HEK293T (cell line): ENCODE data around the gene SYF2.

Experiments used
- CTCF ChIA-PET: fragments of 350-600 bp; formaldehyde crosslinking; extraction: SDS; loops from one replicate; lab custom pipeline; 2021; ENCODE audit warnings: antibody characterized with exemption, inconsistent platforms; lab: Yijun Ruan, JAX
- POLR2A ChIA-PET: fragments of 350-600 bp; formaldehyde crosslinking; extraction: SDS; loops from one replicate; lab custom pipeline; 2020; ENCODE audit warnings: antibody characterized with exemption, inconsistent platforms; lab: Yijun Ruan, JAX
- DNase-seq: peaks from one replicate; pipeline ENCODE4 v3.0.0; 2012; ENCODE audit warnings: mixed read lengths; ENCODE audit errors: extremely low spot score
- ARNT ChIP-seq: fragments of 450-650 bp; IDR thresholded peaks from 2 replicates; pipeline ENCODE4 v1.6.1; 2017; ENCODE audit warnings: mild to moderate bottlenecking
- BHLHE40 ChIP-seq: fragments of 450-650 bp; IDR thresholded peaks from 2 replicates; pipeline ENCODE4 v1.6.1; 2016; ENCODE audit warnings: mild to moderate bottlenecking, moderate library complexity, borderline replicate concordance
- CTBP1 ChIP-seq: fragments of 450-650 bp; IDR thresholded peaks from 2 replicates; pipeline ENCODE4 v1.6.1; 2016; ENCODE audit warnings: borderline replicate concordance
- ELF4 ChIP-seq: fragments of 450-650 bp; IDR thresholded peaks from 2 replicates; pipeline ENCODE4 v1.6.1; 2017; ENCODE audit warnings: antibody characterized with exemption
- FOXA1 ChIP-seq: fragments of 450-650 bp; IDR thresholded peaks from 2 replicates; pipeline ENCODE4 v1.6.1; 2016; ENCODE audit warnings: mild to moderate bottlenecking
- FOXK2 ChIP-seq: fragments of 450-650 bp; IDR thresholded peaks from 2 replicates; pipeline ENCODE4 v1.6.1; 2016; ENCODE audit warnings: mild to moderate bottlenecking
- FOXM1 ChIP-seq: fragments of 450-650 bp; IDR thresholded peaks from 2 replicates; pipeline ENCODE4 v1.6.1; 2017; ENCODE audit warnings: mild to moderate bottlenecking, borderline replicate concordance
- HDGF ChIP-seq: fragments of 450-650 bp; IDR thresholded peaks from 2 replicates; pipeline ENCODE4 v1.6.1; 2017; ENCODE audit warnings: antibody characterized with exemption, borderline replicate concordance
- L3MBTL2 ChIP-seq: fragments of 450-650 bp; conservative IDR thresholded peaks from 2 replicates; pipeline ENCODE4 v1.6.1; 2016; ENCODE audit warnings: mild to moderate bottlenecking
- LEF1 ChIP-seq: fragments of 450-650 bp; IDR thresholded peaks from 2 replicates; pipeline ENCODE4 v1.6.1; 2017; ENCODE audit warnings: mild to moderate bottlenecking, borderline replicate concordance
- NFRKB ChIP-seq: fragments of 450-650 bp; IDR thresholded peaks from 2 replicates; pipeline ENCODE4 v1.6.1; 2016; ENCODE audit warnings: mild to moderate bottlenecking, moderate library complexity
- PKNOX1 ChIP-seq: fragments of 450-650 bp; IDR thresholded peaks from 2 replicates; pipeline ENCODE4 v1.6.1; 2016
- SP1 ChIP-seq: fragments of 450-650 bp; IDR thresholded peaks from 2 replicates; pipeline ENCODE4 v1.6.1; 2017
- SUZ12 ChIP-seq: fragments of 450-650 bp; IDR thresholded peaks from 2 replicates; pipeline ENCODE4 v1.6.1; 2016; ENCODE audit warnings: mild to moderate bottlenecking
- TARDBP ChIP-seq: fragments of 450-650 bp; IDR thresholded peaks from 2 replicates; pipeline ENCODE4 v1.6.1; 2016
- ZNF384 ChIP-seq: fragments of 450-650 bp; IDR thresholded peaks from 2 replicates; pipeline ENCODE4 v1.6.1; 2016

Gene SYF2

GRCh38 chr1:25209516-25209915, 22.8 kb downstream of the SYF2 start:
- ChIA-PET POLR2A (no interaction called here), CTCF (no interaction called here)
- no peak for DNase-seq
- TF ChIP-seq BHLHE40 (no peak), SUZ12 (no peak), ARNT (no peak), NFRKB (no peak), HDGF (no peak), FOXA1 (no peak), CTBP1 (no peak), PKNOX1 (no peak), FOXK2 (no peak), ELF4 (no peak), TARDBP (no peak), LEF1 (no peak), FOXM1 (no peak), ZNF384 (no peak), L3MBTL2 (no peak), SP1 (no peak)

DNA sequence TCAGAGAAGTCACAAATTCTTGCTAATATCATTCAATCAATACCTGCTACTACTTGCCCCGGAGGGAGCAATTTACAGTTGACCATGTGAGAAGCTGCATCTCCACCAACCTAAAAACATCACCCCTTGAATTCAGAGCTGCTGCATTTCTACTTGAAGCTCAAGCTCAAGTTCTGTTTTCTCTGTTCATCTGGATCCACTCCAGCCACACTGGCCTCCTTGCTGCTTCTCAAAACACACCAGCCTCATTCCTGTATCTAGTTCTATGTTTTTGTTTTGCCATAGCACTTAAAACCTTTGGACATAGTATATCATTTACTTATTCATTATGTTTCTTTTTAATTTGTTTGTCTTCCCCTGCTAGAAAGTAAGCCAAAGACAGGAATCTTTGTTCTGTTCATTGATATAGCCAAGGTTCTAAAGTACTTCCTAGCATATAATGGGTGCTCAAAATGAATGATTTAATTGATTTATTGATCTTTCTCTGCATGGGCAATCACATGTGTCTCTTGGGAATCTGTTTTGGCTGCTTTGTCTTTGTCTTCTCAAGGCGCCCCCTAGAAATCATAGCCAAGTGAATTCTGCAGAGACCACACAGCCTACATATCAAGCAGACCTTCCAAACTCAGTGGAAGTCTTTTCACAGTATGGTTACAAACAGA, 23.6 kb downstream of the SYF2 start:
- no peak for DNase-seq
- ChIA-PET CTCF (no interaction called here), POLR2A (no interaction called here)
- TF ChIP-seq FOXA1 (no peak), CTBP1 (no peak), TARDBP (no peak), ARNT (no peak), SUZ12 (no peak), HDGF (no peak), BHLHE40 (no peak), ZNF384 (no peak), ELF4 (no peak), LEF1 (no peak), FOXK2 (no peak), FOXM1 (no peak), SP1 (no peak), PKNOX1 (no peak), L3MBTL2 (no peak), NFRKB (no peak)

GRCh38 chr1:25208092-25208491, 24.2 kb downstream of the SYF2 start:
- DNase-seq = no peak
- POLR2A ChIA-PET = no interaction called here
- TF ChIP-seq ARNT (no peak), FOXK2 (no peak), FOXM1 (no peak)
- CTCF ChIA-PET = no interaction called here

- TF ChIP-seq L3MBTL2 (no peak), FOXM1 (no peak), NFRKB (no peak), TARDBP (no peak)
- ChIA-PET POLR2A (interaction anchor here (1.4 kb wide), 1 partner anchor 26 kb away, joined by 7 read pairs; the partner anchor contains the start of gene SYF2), CTCF (interaction anchor here (1.4 to 2.1 kb wide), 5 partner anchors 8 to 358 kb away, joined by 4 to 9 read pairs (median 6); no protein-coding TSS in a partner anchor)
- no peak for DNase-seq
Measured at GRCh38 chr1:25206201-25206600, 26.1 kb downstream of the SYF2 start.

DNA sequence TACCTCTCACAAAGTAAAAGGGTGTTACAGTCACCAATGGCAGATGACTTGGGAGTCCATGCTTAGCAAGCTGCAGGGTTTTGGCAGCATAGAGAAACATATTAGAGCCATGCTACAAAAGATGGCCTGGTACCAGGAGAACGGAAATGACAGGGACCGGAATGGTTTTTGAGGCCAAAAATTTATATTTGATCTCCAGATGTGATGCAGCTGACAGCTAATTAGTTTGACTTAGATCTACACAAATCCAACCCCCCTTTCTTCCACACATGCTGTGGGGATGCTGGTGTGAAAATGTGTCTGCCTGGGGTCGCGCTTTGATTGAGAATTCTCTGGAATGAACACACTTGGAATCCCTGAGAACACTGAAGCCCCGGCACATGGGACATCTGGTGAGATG, 26.5 kb downstream of the SYF2 start:
- ChIA-PET CTCF (interaction anchor here (1.4 to 2.1 kb wide), 6 partner anchors 8 to 358 kb away, joined by 4 to 9 read pairs (median 5); no protein-coding TSS in a partner anchor), POLR2A (interaction anchor here (1.4 kb wide), 1 partner anchor 27 kb away, joined by 7 read pairs; the partner anchor contains the start of gene SYF2)
- no peak for DNase-seq
- TF ChIP-seq SUZ12 = no peak
- no peak for TF ChIP-seq ARNT
- TF ChIP-seq FOXK2 = no peak
- no peak for TF ChIP-seq TARDBP
- no peak for TF ChIP-seq NFRKB
- TF ChIP-seq HDGF = no peak
- no peak for TF ChIP-seq PKNOX1
- no peak for TF ChIP-seq ZNF384
- no peak for TF ChIP-seq FOXM1
- TF ChIP-seq BHLHE40 = no peak
- no peak for TF ChIP-seq ELF4
- no peak for TF ChIP-seq LEF1
- no peak for TF ChIP-seq FOXA1

GRCh38 chr1:25204797-25205480, 27.4 kb downstream of the SYF2 start:
- POLR2A ChIA-PET = interaction anchor here (1.4 kb wide), 1 partner anchor 27 kb away, joined by 7 read pairs; the partner anchor contains the start of gene SYF2
- DNase-seq = peak; percentile 56
- TF ChIP-seq ZNF384 (peak; percentile 80), ELF4 (no peak)
- CTCF ChIA-PET = interaction anchor here (0.6 to 1.9 kb wide), 8 partner anchors 10 to 277 kb away, joined by 3 to 8 read pairs (median 4); no protein-coding TSS in a partner anchor
